HG02623 (cell line): ENCODE measurements around the gene QPCTL.
A peak's percentile ranks its signal among the peaks of the same experiment; 100 is the strongest.

Experiments
- ATAC-seq: cut with Tn5 transposase; IDR thresholded peaks from one replicate; pipeline ENCODE4 v1.9.1; 2021; ENCODE audit warnings: moderate library complexity; ENCODE audit not compliant: unreplicated experiment

QPCTL gene

DNA sequence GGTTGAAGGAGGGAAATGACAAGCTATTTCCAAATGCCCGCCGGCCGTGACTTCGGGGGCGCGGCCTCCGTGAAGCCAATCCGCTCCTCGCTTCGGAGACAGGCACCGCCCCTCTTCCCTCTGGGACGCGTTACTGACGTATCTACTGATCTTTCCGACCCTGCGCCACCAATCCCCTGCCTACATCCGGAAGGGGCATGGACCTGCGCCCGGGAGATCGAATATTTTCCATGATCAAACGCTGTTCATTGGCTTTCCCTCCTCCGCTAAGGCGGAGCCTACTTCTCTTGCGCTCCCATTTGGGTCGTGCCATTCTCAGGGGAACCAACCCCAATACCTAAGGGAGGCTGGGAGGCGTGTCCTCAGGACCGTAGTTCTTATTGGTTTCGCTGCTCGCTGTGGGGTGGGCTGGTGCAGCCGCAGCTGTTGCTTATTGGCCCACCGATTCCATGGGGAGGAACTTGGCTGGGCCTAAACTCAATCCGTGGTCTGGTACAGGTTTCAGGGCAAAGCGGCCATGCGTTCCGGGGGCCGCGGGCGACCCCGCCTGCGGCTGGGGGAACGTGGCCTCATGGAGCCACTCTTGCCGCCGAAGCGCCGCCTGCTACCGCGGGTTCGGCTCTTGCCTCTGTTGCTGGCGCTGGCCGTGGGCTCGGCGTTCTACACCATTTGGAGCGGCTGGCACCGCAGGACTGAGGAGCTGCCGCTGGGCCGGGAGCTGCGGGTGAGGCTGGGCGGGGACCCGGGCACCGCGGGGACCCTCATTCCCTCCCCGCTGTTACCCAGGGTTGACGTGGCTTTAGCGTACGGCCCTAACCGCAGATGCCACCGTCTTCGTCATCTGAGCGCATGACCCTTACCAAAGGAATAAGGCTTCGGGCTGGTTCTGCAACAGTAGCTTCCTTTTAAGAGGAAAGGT, at the start of gene QPCTL:
QPCTL (plus strand) TSS at position 480 of the 919 bp plus-strand sequence; CDS start at position 518, 38 bp downstream.
- peak; percentile 85 for ATAC-seq

DNA sequence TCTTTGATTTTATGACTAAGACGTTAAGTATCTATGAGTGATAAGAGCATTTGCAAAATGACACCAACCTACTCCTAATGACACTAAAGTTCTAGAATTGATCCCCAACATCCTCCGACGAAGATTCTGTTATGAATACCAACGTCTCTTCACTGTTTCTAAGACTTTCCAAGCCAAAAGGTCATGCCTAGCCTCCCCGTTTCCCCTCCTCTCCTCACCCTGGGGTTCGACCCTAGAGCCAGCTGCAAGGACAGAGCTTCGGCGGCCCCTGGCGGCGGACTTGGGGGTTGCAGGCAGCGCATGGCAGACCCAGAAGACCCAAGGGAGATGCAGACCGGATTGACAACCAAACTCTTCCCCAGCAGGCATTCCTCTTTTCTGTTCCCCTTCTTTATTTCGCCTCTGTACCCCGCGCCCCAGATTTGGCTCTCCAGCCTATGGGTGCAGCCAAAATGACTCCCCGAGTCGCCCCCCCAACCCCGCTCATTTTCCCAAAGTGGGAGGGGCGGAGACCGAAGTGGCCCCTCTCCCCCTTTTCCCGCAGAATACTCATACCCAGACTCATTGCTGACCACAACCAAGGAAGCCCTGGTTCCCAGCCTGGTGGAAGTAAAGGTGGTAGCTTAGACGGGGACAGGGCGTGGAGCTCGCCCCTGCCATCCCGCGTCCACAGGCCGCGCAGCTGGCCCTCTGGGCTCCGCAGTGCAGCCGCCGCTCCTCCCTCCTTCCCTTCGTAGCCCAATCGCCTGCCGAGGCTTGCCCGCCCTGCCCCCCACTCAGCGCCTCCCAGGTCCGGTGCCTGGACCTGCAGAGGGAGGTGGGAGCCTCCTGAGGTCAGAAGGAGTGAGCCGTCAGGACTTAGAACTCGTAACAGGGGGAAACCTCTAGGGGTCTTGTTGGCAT, 49.2 kb upstream of the QPCTL start:
- peak; percentile 28 for ATAC-seq

DNA sequence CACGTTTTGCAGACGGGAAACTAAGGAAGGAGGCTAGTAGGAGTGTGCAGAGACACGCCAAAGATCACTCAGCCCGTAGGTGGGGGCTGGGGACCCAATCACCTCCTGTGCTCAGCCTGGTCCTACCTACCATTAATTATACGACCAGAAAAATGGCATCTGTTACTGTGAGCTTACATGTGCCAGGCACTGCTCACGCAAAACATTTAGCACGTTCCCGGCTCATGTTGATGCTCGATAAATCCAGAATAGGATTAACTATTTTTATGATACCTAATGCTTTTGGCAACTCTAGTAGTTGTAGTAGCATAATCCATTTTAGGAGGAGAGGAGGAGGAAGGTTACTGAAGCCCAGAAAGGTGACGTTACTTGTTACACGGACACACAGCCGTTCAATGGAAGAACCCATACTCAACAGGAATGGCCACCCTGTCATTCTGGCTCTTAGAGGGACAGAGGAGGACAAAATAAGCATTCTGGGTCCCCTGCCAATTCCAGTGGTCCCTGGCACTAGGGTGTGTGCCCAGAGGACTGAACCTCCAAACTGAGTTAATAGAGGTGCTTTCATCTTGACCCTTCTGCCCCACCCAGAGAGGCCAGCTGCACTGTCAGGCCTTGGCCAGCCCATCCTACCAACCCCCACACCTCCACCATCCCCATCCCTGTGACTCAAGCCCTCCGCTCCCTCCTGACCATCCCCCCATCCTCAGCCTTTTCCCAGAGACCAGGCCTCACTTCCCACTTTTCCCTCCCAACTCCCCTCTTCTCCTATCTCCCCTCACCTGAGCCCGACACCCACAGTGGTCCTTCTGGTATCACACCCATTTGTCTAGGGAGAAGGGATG, 48.3 kb upstream of the QPCTL start:
- no peak for ATAC-seq

DNA sequence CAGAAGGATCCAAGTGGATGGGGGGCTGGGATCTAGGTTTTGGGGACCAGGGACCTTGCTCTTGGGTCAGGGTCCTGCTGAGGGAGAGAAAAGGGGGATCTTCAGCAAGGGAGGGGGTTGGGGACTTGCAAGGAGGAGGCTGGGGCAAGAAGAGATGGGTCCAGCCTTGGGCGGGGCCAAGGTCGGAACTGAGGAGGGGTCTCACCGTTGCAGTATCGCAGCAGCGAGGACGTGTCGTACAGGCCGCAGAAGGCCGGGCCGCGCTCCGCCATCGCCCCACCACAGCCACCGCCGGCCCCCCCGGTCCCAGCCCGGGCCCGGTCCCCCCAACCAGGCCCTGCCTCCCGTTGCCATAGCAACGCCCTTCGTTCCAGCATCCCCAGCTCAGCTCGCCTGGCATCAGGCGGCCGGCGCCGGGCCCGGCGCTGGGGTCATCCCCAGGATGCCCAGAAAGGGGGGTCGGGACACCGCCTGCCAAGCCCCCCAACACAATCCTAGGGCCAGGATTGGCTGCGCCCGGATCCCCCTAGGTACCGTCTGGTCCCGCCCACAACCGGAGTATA, 47.3 kb upstream of the QPCTL start:
- no peak for ATAC-seq

DNA sequence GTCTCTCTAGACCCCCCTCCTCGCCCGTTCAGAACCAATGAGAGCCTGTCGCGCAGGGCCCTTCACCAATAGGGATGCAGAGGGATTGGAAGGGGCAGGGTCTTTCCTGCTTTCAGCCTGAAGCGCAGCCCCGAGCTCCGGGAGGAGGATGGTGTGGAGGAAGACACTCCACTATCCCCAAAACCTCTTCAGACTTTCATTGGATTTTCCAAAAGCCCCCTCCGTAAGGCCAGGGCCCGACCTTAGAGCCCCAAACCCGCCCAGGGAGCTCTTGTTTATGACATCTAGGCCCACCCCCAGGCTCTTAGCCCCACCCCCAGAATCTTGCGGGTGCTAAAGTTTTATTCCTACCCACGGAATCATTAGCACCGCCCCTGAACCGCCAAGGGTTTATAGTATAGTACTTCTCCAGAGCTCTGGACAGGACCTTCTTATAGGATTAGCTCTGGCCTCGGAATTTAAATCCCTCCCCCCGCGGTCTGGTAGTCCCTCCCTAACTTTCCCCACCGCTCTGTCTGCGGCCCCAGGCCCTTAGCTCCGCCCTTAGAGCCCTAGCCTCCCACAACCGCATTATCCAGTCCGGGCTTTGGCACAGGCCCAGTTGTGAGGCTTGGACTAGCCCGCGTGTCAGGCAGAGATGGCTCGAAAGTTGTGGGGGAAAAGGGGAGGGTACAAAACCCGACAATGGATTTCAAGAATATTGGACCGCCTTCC, 46.7 kb upstream of the QPCTL start:
- ATAC-seq = peak; percentile 24

DNA sequence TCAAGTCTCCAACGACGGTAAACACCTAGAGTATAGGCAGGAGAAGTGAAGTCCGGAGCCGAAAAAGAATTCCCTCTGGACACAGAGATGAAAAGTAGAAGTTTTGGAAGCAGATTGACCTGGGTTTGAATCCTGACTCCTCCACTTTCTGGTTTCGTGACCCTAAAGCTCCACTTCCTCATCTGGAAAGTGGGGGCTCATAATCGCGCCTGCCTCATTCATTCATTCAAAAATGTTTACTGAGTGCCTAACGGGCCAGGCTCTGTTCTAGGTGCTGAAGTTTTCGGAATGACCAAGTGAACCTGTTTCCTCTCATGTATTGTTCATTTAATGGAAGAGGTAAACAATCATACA, 46.1 kb upstream of the QPCTL start:
- ATAC-seq = no peak

DNA sequence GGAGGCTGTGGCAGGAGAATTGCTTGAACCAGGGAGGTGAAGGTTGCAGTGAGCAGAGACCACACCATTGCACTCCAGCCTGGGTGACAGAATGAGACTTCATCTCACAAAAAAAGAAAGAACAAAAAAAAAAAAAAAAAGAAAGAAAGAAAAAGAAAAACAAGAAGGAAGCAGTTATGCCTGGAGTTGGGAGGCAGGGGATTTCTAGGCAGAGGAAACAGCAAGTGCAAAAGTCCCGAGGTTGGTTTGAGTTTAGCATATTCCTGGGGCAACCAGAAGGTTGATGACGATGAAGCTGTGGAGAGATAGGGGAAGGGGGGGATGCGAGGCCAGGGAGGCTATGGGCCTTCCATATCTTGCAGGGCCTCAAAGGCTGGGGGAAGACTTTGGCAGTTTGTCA, 41.7 kb upstream of the QPCTL start:
- ATAC-seq = no peak

DNA sequence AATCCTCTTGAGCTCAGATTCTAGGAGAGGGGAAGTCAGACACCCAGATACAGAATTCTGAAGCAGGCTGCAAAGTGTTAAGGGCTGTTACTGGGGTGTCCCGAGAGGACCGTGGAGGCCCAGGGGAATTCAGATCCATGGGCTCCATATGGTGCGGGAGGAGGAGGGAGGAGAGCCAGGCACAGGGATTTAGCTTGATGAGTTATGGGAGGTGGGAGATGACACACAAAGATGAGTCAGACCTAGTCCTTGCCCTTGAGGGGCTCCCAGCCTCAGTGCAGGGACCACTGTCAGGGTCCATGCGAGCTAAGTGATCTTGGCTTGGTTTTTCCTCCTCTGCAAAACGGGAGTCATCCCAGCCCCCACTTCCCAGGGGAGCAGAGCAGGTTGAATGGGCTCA, 38.8 kb upstream of the QPCTL start:
- ATAC-seq = no peak

DNA sequence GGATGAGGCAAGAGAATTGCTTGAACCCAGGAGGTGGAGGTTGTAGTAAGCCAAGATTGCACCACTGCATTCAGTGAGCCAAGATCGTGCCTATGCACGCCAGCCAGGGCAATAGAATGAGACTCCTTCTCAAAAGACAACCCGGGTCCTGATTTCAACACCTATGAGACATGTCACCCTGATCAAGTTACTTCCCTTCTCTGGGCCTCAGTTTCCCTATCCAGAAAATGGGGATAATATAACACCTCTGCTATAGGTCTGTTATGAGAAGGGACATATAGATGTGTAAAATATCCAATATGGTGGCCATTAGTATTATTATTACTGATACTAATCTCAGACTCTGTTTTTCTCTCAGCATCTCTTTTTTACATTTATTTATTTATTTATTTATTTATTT, 37.4 kb upstream of the QPCTL start:
- ATAC-seq = no peak

DNA sequence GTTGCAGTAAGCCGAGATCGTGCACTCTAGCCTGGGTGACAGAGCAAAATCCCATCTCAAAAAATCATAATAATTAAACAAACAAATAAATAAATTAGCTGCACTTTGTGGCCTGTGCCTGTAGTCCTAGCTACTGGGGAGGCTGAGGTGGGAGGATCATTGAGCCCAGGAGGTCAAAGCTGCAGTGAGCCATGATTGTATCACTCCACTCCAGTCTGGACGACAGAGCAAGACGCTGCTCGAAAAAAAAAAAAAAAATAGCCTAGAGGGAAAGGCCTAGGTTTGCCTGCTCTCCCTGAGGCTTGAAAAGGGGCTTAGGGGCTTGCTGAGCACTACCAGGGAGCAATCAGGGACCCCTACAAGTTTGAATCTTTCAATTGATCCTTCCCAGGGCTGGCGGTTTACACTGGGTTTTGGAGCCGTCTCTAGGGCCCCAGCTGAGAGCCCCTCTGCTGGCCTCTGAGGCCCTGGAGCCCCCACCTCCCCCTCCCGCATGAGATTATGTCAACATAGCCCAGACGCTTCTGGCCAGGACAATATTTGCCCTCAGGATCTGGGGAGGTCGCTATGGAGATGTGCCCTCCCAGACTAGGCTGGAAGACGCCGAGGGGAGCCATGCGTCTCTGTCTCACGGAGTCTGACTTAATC, 34.8 kb upstream of the QPCTL start:
- no peak for ATAC-seq

DNA sequence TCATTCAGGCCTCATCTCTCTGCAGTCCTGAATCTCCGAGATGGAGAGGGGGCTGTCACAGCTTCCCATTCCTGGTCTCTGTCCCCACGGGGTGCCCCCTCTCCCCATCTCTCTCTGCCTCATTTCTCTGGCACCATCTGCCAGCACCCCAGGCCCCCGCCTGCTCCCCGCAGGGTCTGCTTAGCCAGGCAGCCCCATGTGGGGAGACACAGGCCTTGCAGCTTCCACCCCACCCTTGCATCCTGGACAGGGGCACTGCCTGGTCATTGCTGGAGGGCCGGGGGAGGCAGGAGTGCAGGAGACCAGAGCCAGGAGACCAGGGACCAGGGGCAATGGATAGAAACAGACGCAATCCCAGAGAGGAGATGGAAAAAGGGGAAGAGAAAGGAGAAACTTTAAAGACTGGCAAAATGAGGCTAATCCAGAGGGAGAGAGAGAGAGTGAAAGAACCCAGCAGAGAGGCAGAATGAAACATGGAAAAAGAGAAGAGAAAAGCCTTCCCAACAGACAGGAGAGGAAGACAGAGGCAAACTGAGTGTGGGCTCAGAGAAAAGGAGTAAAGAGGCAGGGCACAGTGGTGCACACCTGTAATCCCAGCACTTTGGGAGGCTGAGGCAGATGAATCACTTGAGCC, 33.3 kb upstream of the QPCTL start:
- ATAC-seq = no peak

DNA sequence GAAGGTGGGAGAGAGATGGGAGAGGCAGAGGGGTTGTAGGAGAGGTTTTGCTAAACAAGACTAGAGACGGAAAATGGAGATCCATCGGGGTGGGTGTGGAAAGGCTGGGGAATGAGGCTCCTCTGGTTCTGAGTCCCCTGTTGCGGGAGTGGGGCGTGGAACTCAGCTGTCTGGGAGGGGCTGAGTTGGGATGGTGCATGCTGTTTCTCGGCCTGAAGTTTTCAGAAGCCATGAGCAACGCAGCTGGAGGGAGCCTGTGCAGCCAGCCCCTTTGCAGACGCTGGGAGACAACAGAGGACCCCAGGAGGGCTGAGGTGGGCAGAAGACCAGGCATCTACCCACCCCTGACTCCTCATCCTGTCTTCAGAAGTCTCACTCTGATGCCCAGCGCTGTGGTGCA, 31.8 kb upstream of the QPCTL start:
- ATAC-seq = no peak

DNA sequence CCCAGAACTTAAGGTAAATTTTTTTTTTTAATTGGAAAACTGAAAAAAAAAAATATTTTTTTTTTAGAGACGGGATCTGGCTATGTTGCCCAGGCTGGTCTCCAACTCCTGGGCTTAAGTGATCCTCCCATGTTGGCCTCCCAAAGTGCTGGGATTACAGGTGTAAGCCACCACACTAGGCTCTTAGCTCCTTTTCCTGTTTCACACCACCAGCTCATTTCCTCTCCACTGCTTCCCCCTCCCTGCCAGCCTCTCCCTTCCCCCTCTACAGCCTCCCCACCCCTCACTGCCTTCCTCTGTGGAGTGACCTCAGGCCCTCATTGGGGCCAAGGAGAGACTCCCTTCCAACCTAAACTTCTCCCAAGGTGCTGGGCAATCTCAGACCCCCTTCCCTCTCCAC, 28.7 kb upstream of the QPCTL start:
- no peak for ATAC-seq

DNA sequence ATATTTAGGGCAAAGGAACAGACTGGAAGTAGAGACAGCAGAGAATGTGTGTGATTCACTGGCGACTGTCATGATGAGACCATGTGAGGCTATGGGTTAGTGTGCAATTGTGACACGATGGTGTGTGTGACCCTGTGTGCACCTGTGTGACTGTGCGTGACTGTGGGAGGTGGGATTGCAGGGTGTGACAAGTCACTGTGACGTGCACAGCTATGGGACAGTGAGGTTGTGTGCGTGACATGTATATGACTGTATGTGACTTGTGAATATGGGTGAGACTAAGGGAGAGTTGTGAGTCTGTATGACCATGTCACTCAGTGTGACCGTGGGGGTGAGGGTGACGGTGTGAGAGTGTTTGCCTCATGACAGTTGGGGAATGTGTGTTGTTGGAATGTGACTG, 27.9 kb upstream of the QPCTL start:
- ATAC-seq = no peak

DNA sequence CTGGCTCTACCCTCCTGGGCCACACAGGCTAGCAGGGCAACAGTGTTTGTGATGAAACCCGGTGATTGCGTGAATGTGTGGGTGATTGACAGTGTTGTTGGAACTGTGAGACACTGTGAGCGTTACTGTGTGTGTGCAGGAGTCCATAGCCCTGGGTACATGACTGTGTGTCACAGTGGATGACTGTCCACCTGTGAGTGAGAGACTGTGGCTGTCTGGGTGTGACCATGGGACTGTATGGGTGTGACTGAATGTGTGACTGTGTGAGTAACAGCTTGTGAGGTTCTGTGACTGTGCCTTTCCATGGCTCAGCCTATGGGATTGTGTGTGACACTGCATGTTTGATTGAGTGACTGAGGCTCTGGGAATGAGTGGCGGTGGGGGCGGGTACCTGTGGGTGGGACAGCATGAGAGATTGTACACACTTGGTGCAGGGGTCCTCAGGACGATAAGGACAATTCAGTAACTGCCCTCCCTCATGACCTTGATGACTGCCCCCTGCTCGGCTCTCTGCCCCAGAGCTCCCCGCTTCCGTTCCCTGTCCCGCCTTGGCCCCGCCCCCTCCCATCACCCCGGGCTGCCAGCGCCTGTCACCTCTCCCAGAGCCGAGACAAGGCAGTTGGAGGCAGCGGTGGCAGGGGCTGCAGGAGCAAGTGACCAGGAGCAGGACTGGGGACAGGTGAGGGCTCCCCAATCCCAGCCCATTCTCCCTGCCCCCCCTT, 24.7 kb upstream of the QPCTL start, which contains the start of gene GIPR:
GIPR (plus strand) TSS at position 602 of the 722 bp plus-strand sequence. CDS start 1,300 bp downstream, outside the sequence.
- ATAC-seq = no peak

DNA sequence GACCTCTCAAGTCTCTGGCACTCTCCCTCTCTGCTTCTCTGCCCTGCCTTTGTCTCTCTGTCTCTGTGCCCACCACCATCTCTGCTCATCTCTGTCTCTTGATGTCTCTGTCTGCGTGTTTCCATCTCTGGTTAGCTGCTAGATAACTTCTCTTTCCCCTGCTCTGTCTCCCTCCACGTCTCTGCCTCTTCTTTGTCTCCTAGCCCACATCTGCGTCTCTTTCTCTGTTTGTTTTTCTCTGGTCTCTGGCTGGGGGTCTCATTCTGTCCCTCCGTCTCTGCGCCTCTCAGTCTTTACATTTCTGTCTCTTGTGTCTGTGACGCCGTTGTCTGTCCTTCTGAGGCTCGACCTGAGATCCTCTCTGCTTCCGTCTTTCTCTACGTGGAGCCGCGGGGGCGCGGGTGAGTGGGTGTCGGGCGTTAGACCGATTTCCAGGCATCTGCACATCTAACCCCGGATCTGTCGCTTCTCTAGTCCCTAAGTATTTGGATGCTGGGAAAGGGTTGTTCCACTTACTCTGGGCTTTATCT, 24.1 kb upstream of the QPCTL start:
- ATAC-seq = no peak

DNA sequence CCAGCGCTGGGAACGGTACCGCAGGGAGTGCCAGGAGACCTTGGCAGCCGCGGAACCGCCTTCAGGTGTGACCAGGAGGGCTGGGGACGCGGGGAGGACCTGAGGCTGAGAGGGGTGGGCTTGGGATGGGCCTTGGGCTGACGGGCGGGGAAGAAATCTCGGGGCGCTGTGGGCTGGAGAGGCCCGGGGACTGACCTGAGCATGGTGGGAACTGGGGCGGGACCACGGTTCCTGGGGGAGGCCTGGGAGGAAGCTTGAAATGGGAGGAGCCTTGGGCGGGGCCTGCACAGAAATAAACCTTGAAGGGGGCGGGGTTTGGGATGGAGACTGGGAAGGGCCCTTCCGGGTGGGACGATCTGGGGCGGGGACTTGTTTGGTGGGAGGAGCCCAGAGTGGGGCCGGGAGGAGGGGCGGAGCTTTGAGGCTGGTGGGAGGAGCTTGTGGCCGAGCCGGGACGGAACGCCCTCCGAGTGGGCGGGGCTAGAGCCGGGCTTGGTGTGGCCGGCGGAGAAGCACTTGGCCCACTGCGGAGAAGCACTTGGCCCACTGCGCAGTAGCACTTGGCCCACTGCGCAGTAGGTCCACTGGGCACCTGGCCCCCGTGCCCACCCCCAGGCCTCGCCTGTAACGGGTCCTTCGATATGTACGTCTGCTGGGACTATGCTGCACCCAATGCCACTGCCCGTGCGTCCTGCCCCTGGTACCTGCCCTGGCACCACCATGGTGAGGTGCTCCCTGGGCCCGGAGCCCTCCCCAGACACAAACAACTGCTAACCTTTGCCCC, 21.6 kb upstream of the QPCTL start:
- ATAC-seq = peak; percentile 51
